H9 (cell line): ENCODE results near the gene NTRK3. TPM values are rescaled to one million over a fixed set of nuclear protein-coding genes. Genes with fewer than 3 reads are reported as not detected.

Experiments used
- DNase-seq: peaks from one replicate; pipeline ENCODE4 v3.0.0-alpha.2; 2017
- H2AFZ ChIP-seq: one replicate; pipeline ENCODE4 v1.6.1; 2013; ENCODE audit warnings: mild to moderate bottlenecking, low read length, control low read depth, moderate library complexity
- H2AK5ac ChIP-seq: 2 replicates; pipeline ENCODE4 v1.6.1; 2013; ENCODE audit warnings: low read length, control low read depth, mixed read lengths; ENCODE audit not compliant: insufficient read length
- H2BK120ac ChIP-seq: one replicate; pipeline ENCODE4 v1.6.1; 2013; ENCODE audit warnings: low read depth, mild to moderate bottlenecking, low read length, control low read depth, inconsistent platforms; ENCODE audit not compliant: poor library complexity, severe bottlenecking
- H2BK12ac ChIP-seq: 2 replicates; pipeline ENCODE4 v1.6.1; 2013; ENCODE audit warnings: low read length, control low read depth, mixed read lengths, low read depth; ENCODE audit not compliant: insufficient read length
- H2BK15ac ChIP-seq: 2 replicates; pipeline ENCODE4 v1.6.1; 2013; ENCODE audit warnings: low read depth, low read length, control low read depth
- H2BK20ac ChIP-seq: one replicate; pipeline ENCODE4 v1.6.1; 2013; ENCODE audit warnings: low read depth, mild to moderate bottlenecking, low read length, control low read depth, inconsistent platforms; ENCODE audit not compliant: poor library complexity, severe bottlenecking
- H2BK5ac ChIP-seq: 2 replicates; pipeline ENCODE4 v1.6.1; 2013; ENCODE audit warnings: low read length, control low read depth, mixed read lengths; ENCODE audit not compliant: insufficient read length
- H3K14ac ChIP-seq: 2 replicates; pipeline ENCODE4 v1.6.1; 2013; ENCODE audit warnings: low read length, control low read depth; ENCODE audit not compliant: insufficient read depth
- H3K18ac ChIP-seq: 2 replicates; pipeline ENCODE4 v1.6.1; 2013; ENCODE audit warnings: low read depth, mild to moderate bottlenecking, mixed read lengths, low read length, control low read depth; ENCODE audit not compliant: insufficient read length
- H3K23ac ChIP-seq: 2 replicates; pipeline ENCODE4 v1.6.1; 2013; ENCODE audit warnings: low read length, control low read depth, mixed read lengths, low read depth; ENCODE audit not compliant: insufficient read length
- H3K23me2 ChIP-seq: 2 replicates; pipeline ENCODE4 v1.6.1; 2013; ENCODE audit warnings: low read depth, mild to moderate bottlenecking, mixed read lengths, low read length, control low read depth; ENCODE audit not compliant: insufficient read length, poor library complexity, severe bottlenecking
- H3K27ac ChIP-seq: 2 replicates; pipeline ENCODE4 v1.5.1; 2013; ENCODE audit warnings: low read length, control low read depth, mixed read lengths, low read depth; ENCODE audit not compliant: insufficient read length
- H3K27me3 ChIP-seq: 2 replicates; pipeline ENCODE4 v1.6.1; 2013; ENCODE audit warnings: low read length, control low read depth, inconsistent platforms; ENCODE audit not compliant: insufficient read depth
- H3K4ac ChIP-seq: 2 replicates; pipeline ENCODE4 v1.6.1; 2013; ENCODE audit warnings: low read depth, mild to moderate bottlenecking, control low read depth, inconsistent platforms, low read length, moderate library complexity
- H3K4me1 ChIP-seq: 2 replicates; pipeline ENCODE4 v1.6.1; 2013; ENCODE audit warnings: low read length, control low read depth, inconsistent platforms; ENCODE audit not compliant: insufficient read depth
- H3K4me2 ChIP-seq: 2 replicates; pipeline ENCODE4 v1.6.1; 2013; ENCODE audit warnings: low read length, control low read depth, mixed read lengths; ENCODE audit not compliant: insufficient read length, insufficient read depth
- H3K56ac ChIP-seq: 2 replicates; pipeline ENCODE4 v1.6.1; 2013; ENCODE audit warnings: low read depth, mild to moderate bottlenecking, mixed read lengths, low read length, control low read depth; ENCODE audit not compliant: insufficient read length
- H3K79me1 ChIP-seq: 2 replicates; pipeline ENCODE4 v1.6.1; 2013; ENCODE audit warnings: low read depth, mild to moderate bottlenecking, moderate library complexity, low read length, control low read depth, inconsistent platforms; ENCODE audit not compliant: insufficient read depth, poor library complexity, severe bottlenecking
- H3K79me2 ChIP-seq: 2 replicates; pipeline ENCODE4 v1.6.1; 2013; ENCODE audit warnings: low read length, control low read depth, inconsistent platforms; ENCODE audit not compliant: insufficient read depth
- H3K9ac ChIP-seq: 2 replicates; pipeline ENCODE4 v1.6.1; 2013; ENCODE audit warnings: low read length, control low read depth, mixed read lengths; ENCODE audit not compliant: insufficient read length; ENCODE audit errors: extremely low read depth
- H3K9me3 ChIP-seq: one replicate; pipeline ENCODE4 v1.6.1; 2013; ENCODE audit warnings: low read depth, low read length, inconsistent platforms; ENCODE audit not compliant: control insufficient read depth
- H3T11ph ChIP-seq: one replicate; pipeline ENCODE4 v1.6.1; 2013; ENCODE audit warnings: mild to moderate bottlenecking, low read length, control low read depth, inconsistent platforms
- H4K20me1 ChIP-seq: one replicate; pipeline ENCODE4 v1.6.1; 2013; ENCODE audit not compliant: control insufficient read depth, insufficient read length, insufficient read depth
- H4K5ac ChIP-seq: 2 replicates; pipeline ENCODE4 v1.6.1; 2013; ENCODE audit warnings: low read depth, mild to moderate bottlenecking, mixed read lengths, low read length, control low read depth; ENCODE audit not compliant: insufficient read length
- H4K8ac ChIP-seq: replicated peaks from 2 replicates; pipeline ENCODE4 v1.6.1; 2013; ENCODE audit warnings: low read length, control low read depth, mixed read lengths, low read depth; ENCODE audit not compliant: insufficient read length
- H4K91ac ChIP-seq: 2 replicates; pipeline ENCODE4 v1.6.1; 2013; ENCODE audit warnings: low read depth, mild to moderate bottlenecking, moderate library complexity, mixed read lengths, low read length, control low read depth; ENCODE audit not compliant: insufficient read length
- H3K27ac Mint-ChIP-seq, 3 experiments: 2 replicates in 2 of 3; 3 replicates in 1 of 3; pipeline ENCODE4 v1.8.0; 2020 to 2021; ENCODE audit warnings: mixed read lengths in 3 of 3, mild to moderate bottlenecking in 1 of 3, moderate library complexity in 1 of 3
- H3K27me3 Mint-ChIP-seq: 2 replicates; pipeline ENCODE4 v1.8.0; 2021; ENCODE audit warnings: low read depth, mild to moderate bottlenecking, moderate library complexity, mixed read lengths
- H3K36me3 Mint-ChIP-seq, 3 experiments: 2 replicates in 2 of 3; 3 replicates in 1 of 3; pipeline ENCODE4 v1.8.0; 2020 to 2021; ENCODE audit warnings: low read depth in 3 of 3, mixed read lengths in 3 of 3; ENCODE audit not compliant: insufficient read depth in 1 of 3
- H3K4me1 Mint-ChIP-seq, 2 experiments: 2 replicates each; pipeline ENCODE4 v1.8.0; 2020; ENCODE audit warnings: mixed read lengths in 2 of 2
- H3K4me3 Mint-ChIP-seq, 2 experiments: 2 replicates in 1 of 2; 3 replicates in 1 of 2; pipeline ENCODE4 v1.8.0; 2020 to 2021; ENCODE audit warnings: mild to moderate bottlenecking in 2 of 2, mixed read lengths in 2 of 2, moderate library complexity in 1 of 2
- H3K9me3 Mint-ChIP-seq, 2 experiments: 2 replicates in 1 of 2; 3 replicates in 1 of 2; pipeline ENCODE4 v1.8.0; 2020; ENCODE audit warnings: mild to moderate bottlenecking in 2 of 2, mixed read lengths in 2 of 2, moderate library complexity in 1 of 2
- WGBS: extraction: QIAGEN DNeasy Blood & Tissue Kit; methylation state at CpG from one replicate; pipeline ENCODE4 v1.1.7; 2013; ENCODE audit warnings: missing lambda C conversion rate, low lambda C conversion rate, mixed read lengths; ENCODE audit not compliant: insufficient read length; ENCODE audit errors: extremely low coverage; 5-methylcytosine and 5-hydroxymethylcytosine counted together
- total RNA-seq: library from RNA; stranded (reverse); gene quantifications from 2 replicates; pipeline ENCODE4 v1.2.1, GENCODE V29; 2021
- TF ChIP-seq, protein P1 (sequence below): fragments of 200-600 bp; sonication (generic); conservative IDR thresholded peaks from 3 replicates; pipeline ENCODE4 v1.8.0; 2021; ENCODE audit warnings: antibody characterized with exemption, mild to moderate bottlenecking

Gene NTRK3
- total RNA-seq, 1 experiment from 2014 or later: 2.5 TPM

DNA sequence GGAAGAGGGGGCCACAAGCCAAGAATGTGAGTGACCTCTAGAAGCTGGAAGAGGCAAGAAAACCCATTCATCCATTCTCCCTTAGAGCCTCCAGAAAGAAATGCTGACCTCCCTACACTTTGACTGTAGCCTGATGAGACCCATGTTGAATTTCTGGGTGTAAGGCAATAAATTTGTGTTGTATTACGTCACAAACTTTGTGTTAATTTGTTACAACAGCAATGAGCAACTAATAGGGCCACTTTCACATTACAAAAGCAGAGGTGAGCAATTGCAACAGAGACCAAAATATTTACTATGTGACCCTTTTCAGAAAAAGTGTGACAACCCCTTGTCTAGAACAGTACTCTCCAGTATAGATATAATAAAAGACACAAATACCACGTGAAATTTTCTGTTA, 101.2 kb downstream of the NTRK3 start:
- H3K36me3 Mint-ChIP-seq: no peaks in the 10 kb centered on the region; a peak in 1 of 7 replicates
- H3K27me3 Mint-ChIP-seq: peaks cover 4% of the 10 kb centered on the region
- no peak overlapping the region for H3K18ac ChIP-seq
- H3K79me2 ChIP-seq: no peaks in the 10 kb centered on the region
- H3K79me1 ChIP-seq: no peaks in the 10 kb centered on the region
- H3K9me3 Mint-ChIP-seq: peaks cover 0 to 2% of the 10 kb centered on the region in 2 experiments; a peak in 2 of 5 replicates
- H3K9ac ChIP-seq: no peak overlapping the region
- H3K27me3 ChIP-seq: no peaks in the 10 kb centered on the region
- H2AK5ac ChIP-seq: no peak overlapping the region
- no peak overlapping the region for H3K27ac ChIP-seq
- H3K9me3 ChIP-seq: no peaks in the 10 kb centered on the region
- H4K5ac ChIP-seq: no peak overlapping the region
- H2BK5ac ChIP-seq: no peak overlapping the region
- no peak overlapping the region for H3T11ph ChIP-seq
- H3K4me1 ChIP-seq: no peaks in the 10 kb centered on the region
- TF ChIP-seq, protein P1, sequence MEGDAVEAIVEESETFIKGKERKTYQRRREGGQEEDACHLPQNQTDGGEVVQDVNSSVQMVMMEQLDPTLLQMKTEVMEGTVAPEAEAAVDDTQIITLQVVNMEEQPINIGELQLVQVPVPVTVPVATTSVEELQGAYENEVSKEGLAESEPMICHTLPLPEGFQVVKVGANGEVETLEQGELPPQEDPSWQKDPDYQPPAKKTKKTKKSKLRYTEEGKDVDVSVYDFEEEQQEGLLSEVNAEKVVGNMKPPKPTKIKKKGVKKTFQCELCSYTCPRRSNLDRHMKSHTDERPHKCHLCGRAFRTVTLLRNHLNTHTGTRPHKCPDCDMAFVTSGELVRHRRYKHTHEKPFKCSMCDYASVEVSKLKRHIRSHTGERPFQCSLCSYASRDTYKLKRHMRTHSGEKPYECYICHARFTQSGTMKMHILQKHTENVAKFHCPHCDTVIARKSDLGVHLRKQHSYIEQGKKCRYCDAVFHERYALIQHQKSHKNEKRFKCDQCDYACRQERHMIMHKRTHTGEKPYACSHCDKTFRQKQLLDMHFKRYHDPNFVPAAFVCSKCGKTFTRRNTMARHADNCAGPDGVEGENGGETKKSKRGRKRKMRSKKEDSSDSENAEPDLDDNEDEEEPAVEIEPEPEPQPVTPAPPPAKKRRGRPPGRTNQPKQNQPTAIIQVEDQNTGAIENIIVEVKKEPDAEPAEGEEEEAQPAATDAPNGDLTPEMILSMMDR: no peak
- H3K56ac ChIP-seq: no peak overlapping the region
- H2BK12ac ChIP-seq: no peak overlapping the region
- H2AFZ ChIP-seq: no peak overlapping the region
- no peak overlapping the region for H4K91ac ChIP-seq
- no peak overlapping the region for H4K8ac ChIP-seq
- WGBS: no CpG with 5 or more reads among the region's 2 CpGs
- H3K4me1 Mint-ChIP-seq: peaks cover 18 to 22% of the 10 kb centered on the region in 2 experiments
- H3K27ac Mint-ChIP-seq: no peak overlapping the region
- H4K20me1 ChIP-seq: no peaks in the 10 kb centered on the region
- H3K4ac ChIP-seq: no peak overlapping the region
- no peak overlapping the region for H3K4me2 ChIP-seq
- no peak overlapping the region for H3K23ac ChIP-seq
- no peak overlapping the region for H2BK120ac ChIP-seq
- no peak overlapping the region for H2BK15ac ChIP-seq
- no peak overlapping the region for H3K4me3 Mint-ChIP-seq
- H3K14ac ChIP-seq: no peak overlapping the region
- no peak for DNase-seq
- H2BK20ac ChIP-seq: no peak overlapping the region
- H3K23me2 ChIP-seq: no peaks in the 10 kb centered on the region
